PC-9 (cell line): ENCODE results near the gene ERP29.

Experiments used
- CTCF ChIP-seq: fragments of 200-600 bp; sonication (generic); conservative IDR thresholded peaks from 2 replicates; pipeline ENCODE4 v1.6.1; 2017; ENCODE audit warnings: mixed run types, antibody characterized with exemption, mild to moderate bottlenecking, moderate library complexity
- EZH2 ChIP-seq: fragments of 200-600 bp; sonication (generic); IDR thresholded peaks from 2 replicates; pipeline ENCODE4 v1.8.0; 2017; ENCODE audit warnings: antibody characterized with exemption, low read depth

- TF ChIP-seq CTCF (no peak), EZH2 (no peak)
Measured at GRCh38 chr12:111993292-111994150, 19.7 kb upstream of the ERP29 start.
